ENCODE results near the gene DGKQ.

DNA sequence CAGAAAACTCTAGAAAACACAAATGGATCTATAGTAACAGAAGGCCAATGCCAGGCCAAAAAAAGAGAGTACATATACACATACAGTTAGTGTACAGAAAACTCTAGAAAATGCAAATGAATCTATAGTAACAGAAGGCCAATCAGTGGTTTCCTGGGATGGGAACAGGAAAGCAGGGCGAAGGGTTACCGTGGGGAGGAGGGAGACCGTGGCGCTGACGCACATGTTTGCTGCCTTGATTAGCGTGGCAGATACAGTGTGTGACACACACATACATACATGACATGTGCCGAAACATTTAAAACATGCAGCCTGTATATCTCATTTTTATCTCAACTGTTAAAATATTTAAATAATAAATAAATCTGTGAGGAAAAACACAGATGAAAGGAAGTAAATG lies 55.9 kb downstream of the DGKQ start:
- TF ChIP-seq POLR2A (IDR thresholded peaks at IDR 0.05) (no peak), POLR2AphosphoS5 (IDR thresholded peaks at IDR 0.05) (no peak)

Data from transverse colon (tissue), 3 donors.